Mesothelial cell of epicardium (in vitro differentiated cells): ENCODE data around the gene PML. TPM values are rescaled to one million over a fixed set of nuclear protein-coding genes. Genes with fewer than 3 reads are reported as not detected.
"Not testable (repeated sequence)": the region's sequence is repeated elsewhere in the genome, so short reads cannot be mapped to it uniquely, and the experiment has no call there.

Source experiments
- DNase-seq, 2 experiments: peaks; one replicate each; pipeline ENCODE4 v3.0.0; 2021; ENCODE audit warnings: low spot score in 2 of 2; ENCODE audit not compliant: unreplicated experiment in 2 of 2
- H3K27ac Mint-ChIP-seq: 2 replicates; pipeline ENCODE4 v1.8.0; 2021; ENCODE audit warnings: mixed read lengths
- H3K27me3 Mint-ChIP-seq: 2 replicates; pipeline ENCODE4 v1.8.0; 2021; ENCODE audit warnings: low read depth, mixed read lengths
- H3K36me3 Mint-ChIP-seq: 2 replicates; pipeline ENCODE4 v1.8.0; 2021; ENCODE audit warnings: mixed read lengths
- H3K4me1 Mint-ChIP-seq: 2 replicates; pipeline ENCODE4 v1.8.0; 2021; ENCODE audit warnings: mixed read lengths
- H3K4me3 Mint-ChIP-seq: 2 replicates; pipeline ENCODE4 v1.8.0; 2021; ENCODE audit warnings: mild to moderate bottlenecking, moderate library complexity, mixed read lengths
- H3K9me3 Mint-ChIP-seq: 2 replicates; pipeline ENCODE4 v1.8.0; 2021; ENCODE audit warnings: mixed read lengths
- total RNA-seq: library from RNA; stranded (reverse); gene quantifications from 3 replicates; pipeline ENCODE4 v1.2.1, GENCODE V29; 2021
- TF ChIP-seq, protein P1 (sequence below): fragments of 200-600 bp; sonication (generic); IDR thresholded peaks from one replicate; pipeline ENCODE4 v1.5.0; 2021; ENCODE audit warnings: antibody characterized with exemption; ENCODE audit not compliant: unreplicated experiment

The PML gene
- total RNA-seq, 1 donor from 2014 or later, result 43.6 TPM

GRCh38 chr15:73968461-73968860 is 26.1 kb upstream of the PML start:
- Mint-ChIP-seq H3K36me3 (no peaks in the 10 kb centered on the region), H3K4me1 (peaks cover 22% of the 10 kb centered on the region), H3K9me3 (no peaks in the 10 kb centered on the region), H3K27me3 (peaks cover 9% of the 10 kb centered on the region), H3K27ac (no peak overlapping the region), H3K4me3 (no peak overlapping the region)
- TF ChIP-seq, protein P1, sequence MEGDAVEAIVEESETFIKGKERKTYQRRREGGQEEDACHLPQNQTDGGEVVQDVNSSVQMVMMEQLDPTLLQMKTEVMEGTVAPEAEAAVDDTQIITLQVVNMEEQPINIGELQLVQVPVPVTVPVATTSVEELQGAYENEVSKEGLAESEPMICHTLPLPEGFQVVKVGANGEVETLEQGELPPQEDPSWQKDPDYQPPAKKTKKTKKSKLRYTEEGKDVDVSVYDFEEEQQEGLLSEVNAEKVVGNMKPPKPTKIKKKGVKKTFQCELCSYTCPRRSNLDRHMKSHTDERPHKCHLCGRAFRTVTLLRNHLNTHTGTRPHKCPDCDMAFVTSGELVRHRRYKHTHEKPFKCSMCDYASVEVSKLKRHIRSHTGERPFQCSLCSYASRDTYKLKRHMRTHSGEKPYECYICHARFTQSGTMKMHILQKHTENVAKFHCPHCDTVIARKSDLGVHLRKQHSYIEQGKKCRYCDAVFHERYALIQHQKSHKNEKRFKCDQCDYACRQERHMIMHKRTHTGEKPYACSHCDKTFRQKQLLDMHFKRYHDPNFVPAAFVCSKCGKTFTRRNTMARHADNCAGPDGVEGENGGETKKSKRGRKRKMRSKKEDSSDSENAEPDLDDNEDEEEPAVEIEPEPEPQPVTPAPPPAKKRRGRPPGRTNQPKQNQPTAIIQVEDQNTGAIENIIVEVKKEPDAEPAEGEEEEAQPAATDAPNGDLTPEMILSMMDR, result no peak
- DNase-seq, result no peak

- Mint-ChIP-seq H3K27me3 (peaks cover 9% of the 10 kb centered on the region), H3K4me3 (no peak overlapping the region), H3K36me3 (no peaks in the 10 kb centered on the region), H3K4me1 (peaks cover 21% of the 10 kb centered on the region), H3K27ac (no peak overlapping the region), H3K9me3 (no peaks in the 10 kb centered on the region)
- TF ChIP-seq, protein P1, result no peak
- DNase-seq, result no peak
Observed at GRCh38 chr15:73969151-73969759, 25.3 kb upstream of the PML start.

DNA sequence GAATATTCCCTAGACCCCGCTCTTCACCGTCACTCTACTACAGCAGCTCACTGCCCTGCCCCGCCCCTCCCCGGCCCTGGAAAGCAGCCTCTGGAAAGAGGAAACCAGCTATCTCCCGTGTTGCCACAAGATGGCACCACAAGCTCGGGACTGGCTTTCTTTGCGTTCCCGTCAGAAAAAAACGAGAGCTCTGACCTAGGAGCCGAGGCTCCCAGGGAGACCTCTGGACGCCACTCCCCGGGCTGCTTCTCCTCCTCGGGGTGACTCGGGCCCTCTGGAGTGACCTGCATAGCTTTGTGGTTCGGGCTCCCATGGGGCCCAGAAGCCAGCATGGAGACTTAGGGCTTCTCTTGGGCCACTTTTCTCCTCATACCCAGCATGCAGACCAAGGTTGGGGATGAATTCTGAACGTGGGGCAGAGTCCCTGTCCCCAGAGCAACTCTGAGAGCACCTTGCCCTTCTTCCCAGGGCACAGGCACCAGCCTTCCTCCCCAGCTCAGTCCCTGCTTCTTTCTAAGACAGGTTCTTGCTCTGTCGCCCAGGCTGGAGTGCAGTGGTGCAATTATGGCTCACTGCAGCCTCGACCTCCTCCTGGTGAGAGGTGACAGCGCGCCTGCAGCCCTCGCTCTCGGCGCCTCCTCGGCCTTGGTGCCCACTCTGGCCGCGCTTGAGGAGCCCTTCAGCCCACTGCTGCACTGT is 21.4 kb upstream of the PML start:
- Mint-ChIP-seq H3K4me1 (peaks cover 6% of the 10 kb centered on the region), H3K9me3 (no peaks in the 10 kb centered on the region), H3K27me3 (peaks cover 21% of the 10 kb centered on the region), H3K36me3 (no peaks in the 10 kb centered on the region), H3K27ac (no peak overlapping the region), H3K4me3 (peak overlapping the region; percentile 42)
- DNase-seq, result peak; percentile 60 to 85
- TF ChIP-seq, protein P1, result peak; percentile 66

GRCh38 chr15:73973683-73974200 is 20.8 kb upstream of the PML start:
- H3K27me3 Mint-ChIP-seq, result peaks cover 23% of the 10 kb centered on the region
- H3K4me3 Mint-ChIP-seq, H3K4me1 Mint-ChIP-seq, DNase-seq, H3K36me3 Mint-ChIP-seq, H3K27ac Mint-ChIP-seq, H3K9me3 Mint-ChIP-seq: not testable (repeated sequence)

GRCh38 chr15:73975440-73976125 is 18.9 kb upstream of the PML start:
- H3K4me1 Mint-ChIP-seq, H3K36me3 Mint-ChIP-seq, H3K9me3 Mint-ChIP-seq, DNase-seq, H3K4me3 Mint-ChIP-seq: not testable (repeated sequence)
- Mint-ChIP-seq H3K27ac (peak overlapping the region; percentile 3), H3K27me3 (peaks cover 23% of the 10 kb centered on the region)

DNA sequence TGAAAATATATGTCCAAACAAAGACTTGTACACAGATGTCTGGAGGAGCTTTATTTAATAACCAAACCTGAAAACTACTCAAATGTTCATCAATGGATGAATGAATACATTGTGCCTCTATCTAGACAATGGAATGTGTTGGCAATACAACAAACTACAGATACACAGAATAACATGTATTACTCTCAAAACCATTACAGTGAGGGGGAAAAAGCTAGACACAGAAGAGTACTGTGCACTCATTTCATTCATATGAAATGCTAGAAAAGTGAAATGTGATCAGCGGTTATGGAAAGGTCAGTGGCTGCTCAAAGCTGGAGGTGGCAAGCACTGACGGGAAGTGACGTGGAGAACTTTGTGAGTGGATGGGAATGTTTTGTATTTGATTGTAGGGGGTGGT is 15.6 kb upstream of the PML start:
- no peaks in the 10 kb centered on the region for H3K36me3 Mint-ChIP-seq
- peaks cover 17% of the 10 kb centered on the region for H3K27me3 Mint-ChIP-seq
- no peak overlapping the region for H3K4me3 Mint-ChIP-seq
- DNase-seq, result no peak
- no peak overlapping the region for H3K27ac Mint-ChIP-seq
- TF ChIP-seq, protein P1, result no peak
- H3K9me3 Mint-ChIP-seq, result no peaks in the 10 kb centered on the region
- peaks cover 27% of the 10 kb centered on the region for H3K4me1 Mint-ChIP-seq
